Measurements from ENCODE around the gene NEBL. TPM values are rescaled to one million over a fixed set of nuclear protein-coding genes. Genes with fewer than 3 reads are reported as not detected.

Gene NEBL
- total and polyA plus RNA-seq, 2 experiments from 2014 or later: 2.3 to 11.4 TPM

- TF ChIP-seq ZNF462 (CRISPR knock-in tag; IDR thresholded peaks at IDR 0.05): no peak
- TF ChIP-seq NANOG (IDR thresholded peaks at IDR 0.05; ENCODE audit: borderline replicate concordance): no peak
- TF ChIP-seq POLR2AphosphoS5 (IDR thresholded peaks at IDR 0.05; ENCODE audit: low read depth): no peak
- no peak for TF ChIP-seq ZNF114 (CRISPR knock-in tag; IDR thresholded peaks at IDR 0.05)
- TF ChIP-seq EZH2phosphoT487 (IDR thresholded peaks at IDR 0.05; ENCODE audit: unreplicated experiment): no peak
- TF ChIP-seq EZH2 (IDR thresholded peaks at IDR 0.05; ENCODE audit: low read depth, unreplicated experiment): no peak
- no peak for TF ChIP-seq ETS1 (IDR thresholded peaks at IDR 0.05)
- TF ChIP-seq CREB1 (CRISPR knock-in tag; IDR thresholded peaks at IDR 0.05; ENCODE audit: low read depth): no peak
- TF ChIP-seq ZNF331 (CRISPR knock-in tag; IDR thresholded peaks at IDR 0.05; ENCODE audit: low read depth): no peak
Observed at GRCh38 chr10:20835335-20835734, 61.8 kb downstream of the NEBL start (continued).

- Histone ChIP-seq H3K79me2 (replicated peaks; ENCODE audit: insufficient read depth) (no peaks in the 10 kb centered on the region), H3K9me2 (ENCODE audit: insufficient read depth) (peaks cover 3% of the 10 kb centered on the region; the same call in 1 of the 2 replicates), H3K27me3 (ENCODE audit: insufficient read depth) (no peaks in the 10 kb centered on the region), H3K4me3 (no peak overlapping the region), H3K4me2 (no peak overlapping the region), H4K20me1 (replicated peaks; ENCODE audit: insufficient read depth) (no peaks in the 10 kb centered on the region), H3K27ac (ENCODE audit: low read depth) (no peak overlapping the region), H3K36me3 (ENCODE audit: insufficient read depth) (no peaks in the 10 kb centered on the region), H3K4me1 (ENCODE audit: insufficient read depth) (no peaks in the 10 kb centered on the region), H3F3A (replicated peaks; ENCODE audit: low read depth) (no peaks in the 10 kb centered on the region), H2AFZ (no peak overlapping the region)
- H3K36me3 Mint-ChIP-seq (ENCODE audit: low read depth): peaks cover 5% of the 10 kb centered on the region; the same call in 2 of the 3 replicates
- no peak overlapping the region for H3K4me3 Mint-ChIP-seq
- ATAC-seq (no peak), DNase-seq (ENCODE audit: low spot score) (no peak)
- H3K9me3 Mint-ChIP-seq: peaks cover 15% of the 10 kb centered on the region; the same call in 2 of the 3 replicates
- no peaks in the 10 kb centered on the region for H3K4me1 Mint-ChIP-seq
- H3K27ac Mint-ChIP-seq: no peak overlapping the region
- peaks cover 2% of the 10 kb centered on the region for H3K27me3 Mint-ChIP-seq (ENCODE audit: insufficient read depth, low read depth, poor library complexity)
- TF ChIP-seq NANOG (IDR thresholded peaks at IDR 0.05; ENCODE audit: borderline replicate concordance) (no peak), EZH2 (IDR thresholded peaks at IDR 0.05; ENCODE audit: low read depth, unreplicated experiment) (no peak), JUNB (IDR thresholded peaks at IDR 0.05; ENCODE audit: unreplicated experiment) (no peak), POLR2AphosphoS5 (IDR thresholded peaks at IDR 0.05; ENCODE audit: low read depth) (no peak), STAT1 (IDR thresholded peaks at IDR 0.05; ENCODE audit: unreplicated experiment) (no peak), CREB1 (CRISPR knock-in tag; IDR thresholded peaks at IDR 0.05; ENCODE audit: low read depth) (no peak)
Observed at GRCh38 chr10:20834825-20835224, 62.3 kb downstream of the NEBL start.

Data from GM23338 (cell line).